Stimulated activated CD4-positive, alpha-beta T cell treated with anti-CD3 and anti-CD28 coated beads, Interleukin-1b, Interleukin-23, amount 100 ng/mL, for 48 hours (primary cell): ENCODE data around the gene UTP11.

Source experiments
- DNase-seq: peaks from one replicate; pipeline ENCODE4 v3.0.0-alpha.2; 2020

UTP11 gene

DNA sequence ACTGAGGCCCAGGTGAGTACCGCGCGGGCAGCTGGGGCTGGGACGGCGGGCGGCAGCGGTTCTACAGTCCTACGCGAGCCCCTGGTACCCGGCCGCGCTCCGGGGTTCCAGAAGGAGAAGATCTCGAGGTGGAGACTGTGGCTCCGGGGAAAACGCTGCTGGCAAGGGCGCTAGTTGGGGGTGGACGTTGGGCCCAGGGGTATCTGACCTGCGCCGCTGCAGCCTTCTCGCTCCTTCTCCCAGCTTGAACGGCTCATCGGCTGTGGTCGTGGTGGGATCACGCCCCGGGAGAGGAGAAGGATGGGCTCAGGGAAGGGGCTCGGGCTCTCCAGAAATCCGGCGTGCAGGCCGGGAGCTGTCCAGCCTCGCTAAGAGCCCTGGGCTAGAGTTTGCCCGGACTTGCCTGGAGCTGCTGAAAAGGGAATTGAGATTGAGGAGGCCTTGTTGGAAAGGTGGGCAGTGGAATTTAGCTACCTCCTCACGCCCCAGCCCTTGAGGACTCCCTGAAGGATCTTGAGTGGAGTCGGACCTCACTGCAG lies 35.1 kb downstream of the UTP11 start:
- DNase-seq, result no peak

DNA sequence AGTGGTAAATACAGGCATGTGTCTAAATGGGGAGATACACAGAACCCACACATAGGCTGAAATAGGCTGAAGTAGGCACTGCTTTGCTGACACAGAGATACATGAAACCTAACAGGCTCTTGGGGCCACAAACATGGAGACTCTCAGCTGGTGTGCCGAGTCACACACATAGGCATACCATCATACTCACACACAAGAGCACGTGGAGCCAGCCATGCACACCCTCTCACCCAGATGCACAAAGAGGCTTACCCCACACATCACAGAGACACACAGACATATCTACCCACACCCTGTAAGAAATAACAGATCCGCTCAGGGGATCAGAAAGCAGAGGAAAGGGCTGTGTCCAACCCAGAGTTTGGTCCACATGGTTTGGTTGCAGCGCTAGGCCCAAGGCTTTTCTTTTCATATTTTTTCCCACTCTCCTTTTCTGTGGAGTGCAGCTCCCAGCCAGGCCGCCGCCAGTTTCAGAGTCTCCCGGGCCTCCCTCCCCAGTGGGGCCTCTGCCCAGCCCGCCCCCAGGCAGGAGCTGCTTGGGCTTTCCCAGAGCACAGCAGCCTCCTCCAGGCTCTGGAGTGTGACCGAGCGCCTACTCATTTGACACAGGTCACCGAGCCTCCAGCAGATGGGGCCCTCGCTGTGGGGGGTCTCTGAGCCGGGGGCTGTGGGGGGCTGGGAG lies 38.0 kb downstream of the UTP11 start:
- DNase-seq, result no peak

DNA sequence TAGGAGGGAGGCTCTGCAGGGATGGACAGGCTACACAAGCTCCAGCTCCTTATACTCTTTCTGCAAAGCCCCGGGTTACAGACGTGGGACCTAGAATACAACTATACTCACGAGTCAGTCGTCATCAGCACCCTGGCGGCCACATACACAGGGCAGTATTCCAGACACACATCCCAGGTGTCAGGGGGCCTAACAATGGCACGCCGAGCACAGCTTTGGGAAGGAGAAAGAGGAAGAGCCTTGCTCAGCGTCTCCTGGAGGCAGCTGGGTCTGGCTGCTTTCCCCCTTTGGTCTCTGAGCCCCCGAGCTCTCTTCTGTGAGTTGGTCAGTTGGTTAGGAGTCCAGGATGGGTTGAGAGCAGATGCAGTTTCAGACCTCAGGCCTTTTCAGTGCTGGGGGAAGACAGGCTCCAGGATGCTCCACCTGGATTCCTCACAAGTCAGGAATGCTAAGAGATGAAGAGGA lies 38.6 kb downstream of the UTP11 start:
- DNase-seq, result no peak

DNA sequence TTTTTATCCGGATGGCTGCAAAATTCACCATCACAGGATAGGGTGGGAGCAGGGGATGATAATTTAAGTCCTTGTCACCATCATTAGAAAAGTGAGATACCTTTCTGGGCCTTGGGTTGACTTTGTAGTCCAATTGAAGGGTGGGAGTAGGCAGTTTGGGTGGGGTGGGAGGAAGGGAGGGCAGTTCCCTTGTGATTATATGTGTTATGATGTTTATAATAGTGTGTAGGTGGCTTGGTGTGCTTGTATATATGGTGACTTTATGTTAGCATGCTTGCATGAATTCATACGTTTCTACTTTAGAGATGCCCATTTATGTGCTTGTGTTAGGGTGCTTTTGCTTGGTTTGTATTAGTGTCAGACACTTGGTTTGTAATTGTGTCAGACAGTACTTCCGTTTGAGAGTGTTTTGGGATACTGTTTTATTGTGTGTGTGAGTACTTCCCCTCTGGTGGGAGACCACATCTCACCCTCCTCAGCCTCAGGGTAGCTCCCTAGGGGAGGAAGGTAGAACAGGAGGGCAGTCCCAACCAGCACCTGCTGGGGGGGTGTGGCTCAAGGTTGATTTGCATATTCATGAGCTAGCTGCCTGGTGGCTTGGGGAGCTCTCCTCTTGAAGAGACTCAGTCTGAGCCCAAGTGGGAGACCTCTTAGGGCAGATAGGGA lies 40.3 kb downstream of the UTP11 start:
- no peak for DNase-seq

DNA sequence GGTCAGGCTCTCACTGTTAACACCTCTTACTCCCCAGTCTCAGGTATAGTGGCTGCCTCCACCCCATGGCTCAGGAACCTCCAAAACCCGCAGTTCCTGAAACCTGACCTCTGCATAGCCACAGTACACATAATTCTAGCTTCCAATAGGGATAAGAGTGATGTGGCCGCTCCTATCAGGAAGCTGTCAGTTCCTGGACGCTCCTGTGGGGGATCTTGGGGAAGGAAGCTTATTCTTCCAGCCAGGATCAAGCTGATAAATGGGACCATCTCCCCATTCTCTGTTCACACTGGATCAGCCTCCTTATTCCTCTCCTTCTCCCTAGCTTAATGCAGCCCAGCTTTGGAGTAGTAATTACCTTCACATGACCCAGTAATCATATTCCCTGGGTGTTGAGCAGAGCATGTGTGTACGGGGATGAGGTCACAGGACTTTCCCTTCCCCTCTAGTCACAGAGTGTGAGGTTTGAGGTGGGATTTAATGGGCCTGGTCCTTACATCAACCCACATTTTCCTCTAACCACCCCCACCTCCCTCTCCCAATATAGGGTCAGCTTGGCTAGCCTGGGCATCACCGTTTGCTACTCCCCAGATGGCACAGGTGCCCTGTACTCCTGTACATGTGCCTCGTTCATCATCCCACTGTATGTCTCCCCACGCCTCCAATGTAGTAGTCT lies 41.0 kb downstream of the UTP11 start:
- DNase-seq, result no peak

DNA sequence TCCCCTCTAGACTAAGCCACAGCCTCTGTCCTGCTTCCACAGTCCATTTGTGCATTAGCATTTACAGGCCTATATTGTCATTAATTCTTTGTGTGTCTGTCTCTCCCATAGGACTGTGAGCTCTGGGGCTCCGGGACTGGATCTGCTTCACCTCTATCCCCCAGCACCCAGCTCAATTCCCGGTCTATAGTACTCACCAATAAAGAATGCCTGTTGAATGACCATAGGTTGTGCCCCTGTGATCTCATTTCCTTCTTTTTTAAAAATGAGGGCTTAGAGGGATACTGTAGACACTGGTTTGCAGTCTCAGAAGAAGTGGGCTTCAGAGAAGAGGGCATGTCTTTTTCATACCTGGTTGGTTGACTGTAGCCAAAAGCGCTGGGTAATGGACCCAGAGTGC lies 42.9 kb downstream of the UTP11 start:
- DNase-seq, result no peak

DNA sequence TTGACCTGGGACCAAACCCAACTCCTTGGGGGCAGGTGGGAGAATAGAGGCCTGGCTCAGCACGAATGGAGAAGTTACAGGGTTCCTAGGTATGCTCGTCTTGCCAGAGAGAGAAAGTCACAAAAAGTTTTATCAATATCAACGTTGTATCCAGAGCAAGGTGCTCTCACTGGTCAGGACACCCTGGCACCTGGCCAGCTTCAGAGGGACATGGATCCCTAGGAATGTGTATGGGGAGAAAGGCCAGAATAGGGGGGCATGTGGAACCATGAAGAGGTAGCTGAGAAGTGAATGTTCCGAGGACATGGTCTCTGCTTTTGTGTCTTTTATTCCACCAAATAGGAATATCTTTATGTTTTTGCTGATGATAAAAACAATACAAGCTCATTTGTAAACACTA lies 43.4 kb downstream of the UTP11 start:
- DNase-seq, result no peak

DNA sequence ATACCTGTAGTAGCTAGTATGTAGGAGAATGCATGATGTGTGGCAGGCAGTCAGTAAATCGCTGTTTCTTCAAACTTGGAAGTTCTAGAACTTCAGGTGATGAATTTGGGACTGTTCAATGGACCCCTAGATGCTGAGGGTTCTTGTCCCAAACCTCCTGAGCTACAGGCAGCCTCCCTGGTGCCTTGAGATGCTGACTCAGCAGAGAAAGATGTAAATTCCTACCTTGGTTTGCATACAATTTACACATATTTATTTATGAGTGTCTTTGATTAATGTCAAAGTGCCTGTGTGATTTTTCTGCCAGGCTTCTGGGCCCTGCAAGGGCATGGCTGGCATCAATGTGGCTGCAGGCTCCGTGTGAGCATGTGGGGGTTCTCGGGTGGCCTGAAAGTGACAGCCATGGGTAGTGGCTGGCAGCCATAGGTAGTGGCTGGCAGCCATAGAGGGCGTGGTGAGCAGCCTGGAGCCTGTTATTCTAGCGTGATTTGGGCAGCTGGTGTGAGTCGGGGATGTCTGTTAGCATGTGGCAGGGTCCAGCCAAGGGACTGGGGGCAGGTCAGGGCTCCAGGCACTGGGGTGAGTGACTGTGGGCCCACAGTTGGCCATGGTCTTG lies 47.2 kb downstream of the UTP11 start:
- no peak for DNase-seq

DNA sequence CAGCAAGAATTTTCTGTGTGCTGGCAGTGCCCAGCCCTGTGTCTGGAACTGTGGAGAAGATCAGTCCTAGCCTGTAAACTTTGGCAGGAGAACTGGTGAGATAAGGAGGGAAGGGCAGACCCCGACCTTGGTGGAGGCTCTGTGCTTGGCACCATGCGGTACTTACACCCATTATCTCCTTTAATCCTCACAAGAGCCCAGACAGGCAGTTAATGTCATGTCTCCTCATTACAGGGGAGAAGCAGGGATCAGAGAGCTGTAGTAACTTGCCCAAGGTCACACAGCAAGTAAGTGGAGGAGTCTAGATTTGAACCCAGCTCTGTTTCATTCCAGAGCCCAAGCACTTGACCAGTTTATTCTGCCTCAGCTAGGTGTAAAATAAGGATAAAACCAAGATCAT lies 48.0 kb downstream of the UTP11 start:
- no peak for DNase-seq

DNA sequence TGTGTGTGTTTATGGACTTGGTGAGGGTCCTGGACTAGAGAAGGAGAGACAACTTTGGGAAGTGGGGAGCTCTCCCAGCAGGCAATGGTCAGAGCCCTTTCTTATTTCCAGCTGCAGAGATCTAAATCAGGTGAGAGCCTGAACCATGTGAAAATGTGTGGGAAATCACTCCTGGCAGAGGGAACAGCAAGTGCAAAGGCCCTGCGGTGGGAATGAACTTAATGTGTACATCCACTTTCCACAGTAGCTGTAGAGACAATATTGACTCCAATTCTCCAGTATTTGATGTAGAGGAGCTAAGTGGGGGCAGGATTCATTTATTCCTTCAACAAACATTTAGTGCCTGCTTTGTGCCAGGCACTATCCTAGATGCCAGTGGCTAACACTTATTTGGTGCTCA lies 48.8 kb downstream of the UTP11 start:
- DNase-seq, result no peak

DNA sequence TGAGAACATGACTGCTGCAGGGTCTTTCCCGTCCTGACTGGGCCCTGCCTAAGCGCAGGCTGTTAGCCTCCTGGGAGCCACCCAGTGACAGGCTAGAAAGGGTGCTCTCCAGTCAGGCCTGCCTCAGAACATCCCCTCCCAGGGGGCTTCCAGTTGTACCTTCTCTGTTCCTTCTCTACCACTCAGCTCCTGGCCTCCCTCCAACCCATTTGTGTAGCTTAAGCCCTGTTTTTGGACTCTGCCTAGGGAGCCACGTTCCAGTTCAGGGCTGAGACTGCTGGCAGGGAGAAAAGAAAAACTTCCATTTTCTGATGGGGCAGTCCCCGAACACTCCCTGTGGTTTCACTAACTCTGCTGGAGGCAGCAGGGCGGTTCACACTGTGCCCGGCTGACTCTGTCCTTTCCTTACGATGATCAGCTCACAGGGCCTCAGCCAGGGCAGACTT lies 49.4 kb downstream of the UTP11 start:
- no peak for DNase-seq

DNA sequence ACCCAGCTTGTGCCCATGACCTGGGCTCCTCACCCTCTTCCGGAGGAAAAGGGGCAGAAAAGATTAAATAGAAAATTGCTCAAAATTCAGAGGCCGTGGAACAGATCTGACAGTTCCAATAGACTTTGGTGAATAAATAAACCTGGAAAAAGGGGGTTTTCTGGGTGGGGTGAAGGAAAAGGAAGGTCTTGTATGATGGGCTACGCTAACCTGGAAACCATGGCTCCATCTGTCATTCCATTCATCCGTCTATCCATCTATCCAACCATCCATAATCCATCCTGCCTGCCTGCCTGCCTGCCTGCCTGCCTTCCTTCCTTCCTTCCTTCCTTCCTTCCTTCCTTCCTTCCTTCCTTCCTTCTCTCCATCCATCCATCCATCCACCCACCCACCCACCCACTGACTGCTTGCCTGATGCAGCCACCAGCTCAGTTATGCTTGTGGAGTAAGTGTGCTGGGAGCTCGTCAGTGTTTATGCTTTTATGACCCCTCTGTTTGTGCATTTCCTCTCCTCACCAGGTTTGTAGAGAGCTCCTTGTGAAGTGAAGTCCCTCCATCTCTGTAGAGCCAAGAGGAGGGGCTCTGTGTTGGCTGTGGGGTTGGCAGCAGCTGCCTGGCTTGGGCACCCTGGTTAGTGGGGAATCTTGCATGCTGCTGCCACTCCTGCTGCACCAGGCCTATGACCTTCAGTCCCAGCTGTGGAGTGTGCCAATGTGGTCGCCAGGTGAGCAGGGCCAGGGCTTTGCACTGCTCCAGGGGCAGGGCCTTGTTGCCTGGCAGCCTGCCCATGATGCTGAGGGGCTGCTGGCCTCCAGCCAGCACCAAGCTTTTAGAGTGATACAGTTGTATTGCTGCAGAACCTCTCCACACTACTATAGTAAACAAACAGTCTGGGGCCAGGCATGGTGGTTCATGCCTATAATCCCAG lies 50.1 kb downstream of the UTP11 start:
- no peak for DNase-seq

DNA sequence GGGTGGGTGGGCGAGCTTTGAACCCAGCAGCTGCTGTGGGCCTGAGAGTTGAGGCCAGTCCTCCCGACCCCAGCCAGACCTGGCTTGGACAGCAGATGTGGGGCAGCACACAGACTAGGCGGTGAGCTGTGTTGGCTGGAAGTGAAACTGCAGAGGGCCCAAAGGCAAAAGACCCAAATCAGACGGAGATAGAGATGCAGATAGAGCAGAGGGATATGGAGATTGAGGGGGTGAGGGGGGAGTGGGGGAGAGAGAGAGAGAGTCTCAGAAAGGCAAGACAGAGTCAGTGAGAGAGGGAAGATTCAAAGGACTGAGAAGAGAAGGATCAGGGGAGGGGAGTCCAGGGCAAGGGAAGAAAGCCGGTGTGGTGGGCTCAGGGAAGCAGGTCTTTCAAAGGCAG lies 51.1 kb downstream of the UTP11 start:
- DNase-seq, result no peak

DNA sequence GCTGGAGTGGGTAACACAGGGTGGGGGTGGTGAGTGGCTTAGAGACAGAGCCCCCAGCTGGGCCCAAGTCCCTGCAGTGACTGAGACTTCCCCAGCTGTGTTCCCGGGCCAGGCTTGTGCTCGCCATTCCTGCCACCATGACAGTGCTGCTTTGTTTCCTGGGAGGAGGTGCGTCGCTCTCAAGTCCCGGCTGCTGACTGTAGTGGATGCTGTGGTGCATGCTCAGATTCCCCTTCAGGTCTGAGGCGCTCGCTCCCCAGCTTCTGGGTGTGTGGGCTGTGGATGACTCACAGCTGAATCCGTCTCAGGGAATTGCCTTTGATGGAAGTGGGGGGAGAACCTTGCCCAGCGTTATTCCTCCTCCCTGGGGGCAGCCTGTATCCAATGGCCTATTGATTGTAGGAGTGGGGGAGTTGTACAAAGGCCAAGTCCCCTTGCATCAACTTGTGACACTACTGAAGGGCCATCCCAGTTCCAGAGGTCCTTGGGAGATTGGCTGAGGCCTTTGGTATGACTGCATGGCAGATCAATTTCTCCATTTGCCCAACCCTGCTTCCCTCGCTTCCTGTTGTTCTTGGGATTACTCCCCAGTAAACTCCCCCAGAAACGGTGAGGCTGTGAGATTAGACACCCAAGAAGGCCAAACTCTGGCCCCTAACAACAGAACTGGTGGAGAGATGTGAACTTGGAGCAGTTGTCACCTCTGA lies 51.8 kb downstream of the UTP11 start:
- no peak for DNase-seq

DNA sequence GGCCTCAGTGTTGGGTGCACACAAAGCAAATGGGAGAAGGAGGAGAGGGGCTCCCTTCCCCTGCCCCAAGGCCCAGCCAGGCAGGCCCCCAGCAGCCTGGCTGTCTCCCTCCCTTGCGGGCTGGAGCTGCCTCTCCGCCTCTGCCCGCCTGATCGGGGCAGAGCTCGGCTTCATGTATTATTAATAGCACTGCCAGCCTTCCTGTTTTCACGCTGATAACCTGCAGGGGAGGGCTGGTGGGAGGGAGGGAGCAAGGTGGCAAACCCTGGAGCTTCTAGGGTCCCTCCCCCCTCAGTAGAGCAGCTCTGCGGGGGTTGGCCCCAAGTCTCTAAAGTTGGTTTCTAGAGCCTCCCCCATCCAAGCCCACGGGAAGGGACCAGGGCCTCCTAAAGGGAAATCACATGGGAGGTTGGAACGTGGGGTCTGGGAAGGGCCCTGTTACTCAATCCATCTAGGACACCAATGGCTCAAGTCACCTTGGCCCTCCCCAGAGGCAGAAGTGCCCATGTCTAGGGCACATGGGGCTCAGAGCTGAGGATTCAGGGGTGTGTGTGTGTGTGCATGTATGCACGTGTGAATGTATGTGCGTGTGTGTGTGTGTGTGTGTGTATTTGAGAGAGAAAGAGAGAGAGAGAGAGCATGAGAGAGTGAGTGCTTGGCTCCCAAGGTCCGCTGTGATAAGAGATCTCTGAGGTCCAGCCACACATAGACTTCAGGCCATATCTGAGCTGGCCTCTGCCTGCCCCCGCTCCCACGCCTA lies 55.9 kb downstream of the UTP11 start:
- DNase-seq, result no peak

DNA sequence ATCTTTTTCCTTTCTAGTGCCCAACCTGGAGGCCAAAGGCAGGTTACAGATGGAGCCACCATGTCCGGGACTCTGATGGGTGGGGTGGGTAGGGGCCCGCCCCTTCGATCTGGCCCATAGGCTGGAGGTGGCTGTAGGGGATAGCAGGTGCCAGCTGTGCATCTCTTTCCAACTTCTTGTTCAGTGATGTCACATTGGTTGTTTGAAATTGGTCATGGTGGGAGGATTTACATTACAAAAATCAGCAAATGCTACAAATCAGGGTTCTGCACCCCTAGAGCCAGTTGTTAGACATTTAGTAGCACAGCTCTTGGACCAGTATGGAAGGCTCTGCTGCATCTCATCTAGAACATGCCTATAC lies 56.4 kb downstream of the UTP11 start:
- no peak for DNase-seq

DNA sequence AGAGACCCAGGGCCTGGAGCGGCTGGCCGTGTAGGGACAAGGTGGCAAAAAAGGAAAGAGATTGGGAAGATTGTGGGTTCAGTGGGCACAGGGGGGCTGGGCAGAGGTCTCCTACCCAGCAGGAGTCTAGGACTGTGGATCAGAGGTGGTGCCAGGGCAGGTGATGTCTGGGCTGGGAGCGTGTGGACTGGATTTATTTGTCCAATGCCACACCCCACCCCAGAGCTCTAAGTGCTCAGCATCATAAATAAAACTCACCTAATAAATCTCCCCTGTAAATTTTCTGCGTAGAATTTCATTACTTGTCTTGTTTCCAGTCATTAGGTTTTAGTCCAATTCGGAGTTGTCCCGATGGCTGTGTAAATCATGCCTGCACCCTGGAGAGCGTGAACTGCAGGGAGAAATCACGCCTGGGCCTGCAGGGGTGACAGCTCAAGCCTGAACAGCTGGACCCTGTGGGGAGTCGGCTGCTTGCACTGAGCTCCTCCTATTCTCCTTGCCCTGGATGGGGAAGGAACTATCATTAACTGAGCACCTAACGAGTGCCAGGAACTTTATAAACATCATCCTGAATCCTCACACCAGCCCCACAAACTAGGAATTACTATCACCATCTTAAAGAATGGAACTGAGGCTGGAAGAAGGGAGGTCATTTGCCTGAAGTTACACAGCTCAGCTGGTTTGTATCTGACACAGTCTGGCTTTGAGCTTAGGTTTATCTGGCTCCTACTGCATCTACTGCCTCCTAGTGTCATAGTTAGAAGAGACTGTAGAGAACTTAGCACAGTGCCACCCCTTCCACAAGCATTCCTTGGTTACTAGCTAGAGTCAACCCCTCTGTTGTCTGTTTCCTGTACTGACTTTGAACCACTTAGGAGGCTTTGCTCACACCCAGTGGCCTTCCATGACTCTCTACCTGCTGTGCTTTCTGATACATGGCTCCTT lies 59.0 kb downstream of the UTP11 start:
- DNase-seq, result no peak

DNA sequence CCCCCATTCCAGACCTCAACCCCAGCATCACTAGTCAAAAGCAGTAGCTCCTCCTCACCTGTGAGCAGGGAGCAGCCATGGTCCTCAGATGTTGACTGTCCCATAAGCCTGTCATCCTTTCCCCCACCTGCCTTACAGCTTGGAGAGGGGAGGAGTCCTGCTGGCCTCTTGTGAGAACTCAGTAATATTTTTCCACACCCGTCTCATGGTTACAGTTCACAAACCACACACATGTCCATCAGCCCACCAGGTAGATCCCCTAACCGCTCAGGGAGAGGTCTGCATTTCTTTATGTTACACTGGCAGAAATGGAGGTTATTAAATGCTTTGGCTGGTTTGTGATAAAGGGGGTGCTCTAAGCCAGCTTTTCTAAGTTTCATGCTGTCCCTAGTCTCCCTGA lies 60.3 kb downstream of the UTP11 start:
- DNase-seq, result no peak

DNA sequence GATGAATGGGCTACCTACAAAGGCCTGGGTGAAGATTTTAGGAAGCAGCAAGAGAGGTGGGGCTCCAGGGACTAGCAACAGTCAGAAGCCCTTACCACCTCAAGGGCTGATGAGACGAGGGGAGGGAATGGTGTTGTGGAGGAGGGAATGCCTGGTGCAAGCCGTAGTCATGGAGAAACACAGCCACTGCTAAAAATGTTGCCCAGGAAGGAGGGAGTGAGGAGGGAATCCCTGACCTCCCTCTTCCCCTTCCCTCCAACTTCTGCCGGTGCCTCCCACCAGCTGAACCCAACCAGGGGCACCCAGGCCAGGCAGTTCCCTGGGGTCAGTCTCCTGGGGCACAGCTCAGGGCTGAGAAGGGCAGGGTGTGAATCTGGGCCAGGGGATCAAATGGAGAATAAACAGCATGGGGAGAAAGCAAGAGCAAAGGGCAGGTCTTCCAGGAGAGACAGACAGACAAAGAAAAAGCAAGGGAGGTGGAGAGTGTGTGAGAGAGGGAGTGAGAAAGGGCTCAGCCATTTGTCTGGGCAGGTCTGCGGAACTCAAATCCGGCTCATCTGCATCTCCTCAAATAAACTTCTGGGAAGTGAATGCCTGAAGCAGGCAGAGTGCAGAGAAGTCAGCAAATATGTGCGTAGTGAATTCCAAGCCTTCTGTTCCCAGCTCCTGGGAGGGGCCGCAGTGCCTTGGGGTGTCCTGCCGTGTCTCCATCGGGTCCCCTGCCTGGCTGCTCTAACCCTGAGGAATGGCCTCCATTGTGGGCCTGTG lies 61.2 kb downstream of the UTP11 start:
- DNase-seq, result no peak
